ENCODE measurements around the gene PACSIN1. TPM values are rescaled to one million over a fixed set of nuclear protein-coding genes. Genes with fewer than 3 reads are reported as not detected.

The PACSIN1 gene
- total and polyA plus RNA-seq, 4 donors = 0.03 to 0.17 (median 0.15) TPM

GRCh38 chr6:34489207-34489805 lies 23.4 kb downstream of the PACSIN1 start:
- TF ChIP-seq YY1 (IDR thresholded peaks at IDR 0.05) = no peak
- TF ChIP-seq EGR1 (IDR thresholded peaks at IDR 0.05; ENCODE audit: low read depth in 2 of 2) = no peak
- no peak for TF ChIP-seq MAX (IDR thresholded peaks at IDR 0.05)
- TF ChIP-seq FOXA2 (IDR thresholded peaks at IDR 0.05) = no peak
- TF ChIP-seq GABPA (IDR thresholded peaks at IDR 0.05 in 1 of 2, conservative IDR thresholded peaks at IDR 0.05 in 1 of 2) = no peak
- TF ChIP-seq ATF3 (IDR thresholded peaks at IDR 0.05) = no peak
- no peak for TF ChIP-seq HNF4A (conservative IDR thresholded peaks at IDR 0.05)
- TF ChIP-seq RAD21 (IDR thresholded peaks at IDR 0.05) = no peak
- TF ChIP-seq TAF1 (conservative IDR thresholded peaks at IDR 0.05) = no peak
- H3K9me3 ChIP-seq (ENCODE audit: control insufficient read depth in 4 of 4, low read length in 3 of 4) = no peaks in the 10 kb centered on the region
- no peaks in the 10 kb centered on the region for H3K4me1 ChIP-seq (ENCODE audit: control insufficient read depth in 4 of 4, insufficient read depth in 4 of 4, low read length in 3 of 4)
- no peak for DNase-seq (ENCODE audit: low spot score)
- WGBS = 81% methylated on average over 9 of the region's 9 CpGs
- H3K27me3 ChIP-seq (ENCODE audit: control insufficient read depth in 4 of 4, insufficient read depth in 4 of 4, low read length in 3 of 4) = no peaks in the 10 kb centered on the region
- no peak overlapping the region for H3K4me3 ChIP-seq (ENCODE audit: low read depth in 1 of 3, low read length in 3 of 3)
- H3K27ac ChIP-seq (ENCODE audit: low read depth in 1 of 2, low read length in 2 of 2) = no peak overlapping the region
- no peak overlapping the region for H3K9ac ChIP-seq (ENCODE audit: low read depth in 1 of 2, low read length in 2 of 2)
- no peaks in the 10 kb centered on the region for H3K36me3 ChIP-seq (ENCODE audit: control insufficient read depth in 4 of 4, insufficient read depth in 3 of 4, low read depth in 1 of 4, low read length in 3 of 4)

GRCh38 chr6:34490390-34491090 lies 24.7 kb downstream of the PACSIN1 start:
- no peak overlapping the region for H3K4me3 ChIP-seq (ENCODE audit: low read depth in 1 of 3, low read length in 3 of 3)
- DNase-seq (ENCODE audit: low spot score) = no peak
- no peak overlapping the region for H3K9ac ChIP-seq (ENCODE audit: low read depth in 1 of 2, low read length in 2 of 2)
- no peak overlapping the region for H3K27ac ChIP-seq (ENCODE audit: low read depth in 1 of 2, low read length in 2 of 2)
- H3K27me3 ChIP-seq (ENCODE audit: control insufficient read depth in 4 of 4, insufficient read depth in 4 of 4, low read length in 3 of 4) = no peaks in the 10 kb centered on the region
- H3K9me3 ChIP-seq (ENCODE audit: control insufficient read depth in 4 of 4, low read length in 3 of 4) = no peaks in the 10 kb centered on the region
- no peaks in the 10 kb centered on the region for H3K4me1 ChIP-seq (ENCODE audit: control insufficient read depth in 4 of 4, insufficient read depth in 4 of 4, low read length in 3 of 4)
- 88% methylated on average over 20 of the region's 20 CpGs for WGBS
- H3K36me3 ChIP-seq (ENCODE audit: control insufficient read depth in 4 of 4, insufficient read depth in 3 of 4, low read depth in 1 of 4, low read length in 3 of 4) = no peaks in the 10 kb centered on the region
- TF ChIP-seq HNF4G (IDR thresholded peaks at IDR 0.05) = no peak

GRCh38 chr6:34491091-34491430 lies 25.2 kb downstream of the PACSIN1 start:
- Histone ChIP-seq H3K4me1 (ENCODE audit: control insufficient read depth in 4 of 4, insufficient read depth in 4 of 4, low read length in 3 of 4) (no peaks in the 10 kb centered on the region), H3K36me3 (ENCODE audit: control insufficient read depth in 4 of 4, insufficient read depth in 3 of 4, low read depth in 1 of 4, low read length in 3 of 4) (no peaks in the 10 kb centered on the region), H3K27ac (ENCODE audit: low read depth in 1 of 2, low read length in 2 of 2) (no peak overlapping the region), H3K9me3 (ENCODE audit: control insufficient read depth in 4 of 4, low read length in 3 of 4) (no peaks in the 10 kb centered on the region), H3K9ac (ENCODE audit: low read depth in 1 of 2, low read length in 2 of 2) (no peak overlapping the region), H3K4me3 (ENCODE audit: low read depth in 1 of 3, low read length in 3 of 3) (no peak overlapping the region), H3K27me3 (ENCODE audit: control insufficient read depth in 4 of 4, insufficient read depth in 4 of 4, low read length in 3 of 4) (no peaks in the 10 kb centered on the region)
- TF ChIP-seq ZBTB33 (IDR thresholded peaks at IDR 0.05) (no peak), HNF4A (conservative IDR thresholded peaks at IDR 0.05) (no peak), GABPA (IDR thresholded peaks at IDR 0.05 in 1 of 2, conservative IDR thresholded peaks at IDR 0.05 in 1 of 2) (no peak), REST (IDR thresholded peaks at IDR 0.05) (no peak), FOXA1 (IDR thresholded peaks at IDR 0.05) (no peak), MAX (IDR thresholded peaks at IDR 0.05) (no peak), FOXA2 (IDR thresholded peaks at IDR 0.05) (no peak), JUND (IDR thresholded peaks at IDR 0.05) (no peak), CTCF (IDR thresholded peaks at IDR 0.05; ENCODE audit: low read depth, low read length, missing input control) (no peak), NR2F2 (IDR thresholded peaks at IDR 0.05) (no peak), RXRA (IDR thresholded peaks at IDR 0.05) (no peak), ATF3 (IDR thresholded peaks at IDR 0.05) (no peak), SP1 (IDR thresholded peaks at IDR 0.05) (no peak), RAD21 (IDR thresholded peaks at IDR 0.05) (no peak), EGR1 (IDR thresholded peaks at IDR 0.05; ENCODE audit: low read depth in 2 of 2) (no peak), TAF1 (conservative IDR thresholded peaks at IDR 0.05) (no peak), HNF4G (IDR thresholded peaks at IDR 0.05) (no peak), YY1 (IDR thresholded peaks at IDR 0.05) (no peak)
- DNase-seq (ENCODE audit: low spot score) = no peak
- 75% methylated on average over 10 of the region's 10 CpGs for WGBS
